HG03039 (cell line): Measurements from ENCODE around the gene ELAVL1.
"Not testable (repeated sequence)": the region's sequence is repeated elsewhere in the genome, so short reads cannot be mapped to it uniquely, and the experiment has no call there.

ENCODE experiments used
- ATAC-seq: cut with Tn5 transposase; IDR thresholded peaks from one replicate; pipeline ENCODE4 v1.9.1; 2021; ENCODE audit warnings: mild to moderate bottlenecking, moderate library complexity; ENCODE audit not compliant: unreplicated experiment

Gene ELAVL1

GRCh38 chr19:7970716-7971448 lies 34.6 kb downstream of the ELAVL1 start:
- no peak for ATAC-seq

GRCh38 chr19:7969555-7969939 lies 35.9 kb downstream of the ELAVL1 start:
- ATAC-seq, result no peak

- no peak for ATAC-seq
Measured at GRCh38 chr19:7968796-7969554, 36.5 kb downstream of the ELAVL1 start.

- ATAC-seq, result no peak
Measured at GRCh38 chr19:7968008-7968795, 37.2 kb downstream of the ELAVL1 start.

- ATAC-seq, result no peak
Measured at GRCh38 chr19:7965921-7966665, 39.3 kb downstream of the ELAVL1 start.

GRCh38 chr19:7965259-7965841 lies 40.1 kb downstream of the ELAVL1 start:
- no peak for ATAC-seq

- ATAC-seq, result no peak
Measured at GRCh38 chr19:7963566-7963965, 41.9 kb downstream of the ELAVL1 start.

GRCh38 chr19:7962644-7963268 lies 42.7 kb downstream of the ELAVL1 start:
- no peak for ATAC-seq

- no peak for ATAC-seq
Measured at GRCh38 chr19:7961920-7962626, 43.4 kb downstream of the ELAVL1 start.

- not testable (repeated sequence) for ATAC-seq
Measured at GRCh38 chr19:7961082-7961481, 44.4 kb downstream of the ELAVL1 start.

- ATAC-seq, result no peak
Measured at GRCh38 chr19:7959211-7959610, 46.2 kb downstream of the ELAVL1 start.

GRCh38 chr19:7955696-7956095 lies 49.7 kb downstream of the ELAVL1 start:
- ATAC-seq, result no peak

- no peak for ATAC-seq
Measured at GRCh38 chr19:7953576-7953975, 51.9 kb downstream of the ELAVL1 start.

GRCh38 chr19:7953060-7953459 lies 52.4 kb downstream of the ELAVL1 start:
- ATAC-seq, result no peak

GRCh38 chr19:7947939-7948338 lies 57.5 kb downstream of the ELAVL1 start:
- no peak for ATAC-seq

- ATAC-seq, result peak; percentile 29
Measured at GRCh38 chr19:7944177-7944761, 61.2 kb downstream of the ELAVL1 start.

- ATAC-seq, result peak; percentile 93
Measured at GRCh38 chr19:7943444-7944176, 61.8 kb downstream of the ELAVL1 start, which contains the start of gene TIMM44. TSS of gene TIMM44 (minus strand) at chr19:7943666. CDS start at chr19:7943651, 15 bp downstream.

GRCh38 chr19:7942981-7943443 lies 62.4 kb downstream of the ELAVL1 start:
- ATAC-seq, result peak; percentile 9
